Caco-2 (cell line): ENCODE data around the gene TEKT3. TPM values are rescaled to one million over a fixed set of nuclear protein-coding genes. Genes with fewer than 3 reads are reported as not detected.

Source experiments
- BruUV-seq: library from RNA; stranded (reverse); fragments of 400-500 nt; replicated peaks from 2 replicates; lab custom pipeline; 2021; lab: Mats Ljungman, UMichigan
- CTCF ChIA-PET: fragments of 300-600 bp; sonication (Branson Sonifier 250); formaldehyde crosslinking; loops from one replicate; lab custom pipeline; 2022; ENCODE audit warnings: antibody characterized with exemption; lab: Charles Lee
- POLR2A ChIA-PET: fragments of 300-600 bp; sonication (Branson Sonifier 250); formaldehyde crosslinking; loops from one replicate; lab custom pipeline; 2022; ENCODE audit warnings: antibody characterized with exemption; lab: Charles Lee
- DNase-seq, 2 experiments: peaks; one replicate each; pipeline versions ENCODE4 v3.0.0 to v3.0.0-alpha.2; 2020 to 2022
- H3K27me3 ChIP-seq: replicated peaks from 2 replicates; pipeline ENCODE4 v1.6.0; 2011; ENCODE audit warnings: low read length; ENCODE audit not compliant: control insufficient read depth, insufficient read depth
- H3K36me3 ChIP-seq: 2 replicates; pipeline ENCODE4 v1.5.1; 2011; ENCODE audit warnings: low read length; ENCODE audit not compliant: control insufficient read depth, insufficient read depth
- H3K4me1 ChIP-seq: fragments of 250-450 bp; sonication (Bioruptor Pico); 2 replicates; pipeline ENCODE4 v1.5.1; 2020; ENCODE audit warnings: mild to moderate bottlenecking
- H3K4me3 ChIP-seq: 2 replicates; pipeline ENCODE4 v1.5.1; 2011; ENCODE audit warnings: low read depth, mild to moderate bottlenecking, control low read depth, low read length
- H3K9me3 ChIP-seq: fragments of 250-450 bp; sonication (Bioruptor Pico); 2 replicates; pipeline ENCODE4 v1.5.1; 2020; ENCODE audit warnings: mild to moderate bottlenecking, moderate library complexity
- H3K27ac Mint-ChIP-seq: one replicate; pipeline ENCODE4 v1.8.0; 2022; ENCODE audit warnings: mixed read lengths; ENCODE audit not compliant: unreplicated experiment
- H3K27me3 Mint-ChIP-seq: one replicate; pipeline ENCODE4 v1.8.0; 2022; ENCODE audit warnings: mixed read lengths; ENCODE audit not compliant: insufficient read depth, unreplicated experiment
- H3K36me3 Mint-ChIP-seq: one replicate; pipeline ENCODE4 v1.8.0; 2022; ENCODE audit warnings: mild to moderate bottlenecking, mixed read lengths; ENCODE audit not compliant: insufficient read depth, unreplicated experiment
- H3K4me1 Mint-ChIP-seq: one replicate; pipeline ENCODE4 v1.8.0; 2022; ENCODE audit warnings: low read depth, mixed read lengths; ENCODE audit not compliant: unreplicated experiment
- H3K4me3 Mint-ChIP-seq: one replicate; pipeline ENCODE4 v1.8.0; 2022; ENCODE audit warnings: mild to moderate bottlenecking, moderate library complexity, mixed read lengths; ENCODE audit not compliant: unreplicated experiment
- H3K9me3 Mint-ChIP-seq: one replicate; pipeline ENCODE4 v1.8.0; 2022; ENCODE audit warnings: mixed read lengths; ENCODE audit not compliant: unreplicated experiment
- intact Hi-C: fragments of 100-400 bp; cut with micrococcal nuclease; formaldehyde crosslinking; loops from one replicate; pipeline ENCODE4 v1.10.0; 2022; ENCODE audit not compliant: unreplicated experiment
- total RNA-seq: library from RNA; stranded (reverse); gene quantifications from 2 replicates; pipeline ENCODE4 v1.2.3, GENCODE V29; 2022
- TF ChIP-seq, protein P1 (sequence below), 2 experiments: fragments of 200-600 bp in 1 of 2; IDR thresholded peaks; 1 replicate in 1 of 2; 2 replicates in 1 of 2; pipeline versions ENCODE4 v1.5.1 to v1.8.0; 2011 to 2022; ENCODE audit warnings: antibody characterized with exemption in 1 of 2, control low read depth in 1 of 2, inconsistent platforms in 1 of 2, low read depth in 1 of 2, low read length in 1 of 2, mild to moderate bottlenecking in 1 of 2, moderate library complexity in 1 of 2; ENCODE audit not compliant: insufficient read depth in 1 of 2, severe bottlenecking in 1 of 2, unreplicated experiment in 1 of 2

TEKT3 gene
- total RNA-seq, 1 experiment from 2014 or later, result 0.43 TPM

- ChIA-PET POLR2A (no interaction called here), CTCF (no interaction called here)
- no peaks in the 10 kb centered on the region for H3K27me3 Mint-ChIP-seq
- Histone ChIP-seq H3K4me3 (no peak overlapping the region), H3K27me3 (no peaks in the 10 kb centered on the region), H3K36me3 (no peaks in the 10 kb centered on the region), H3K9me3 (no peaks in the 10 kb centered on the region), H3K4me1 (no peaks in the 10 kb centered on the region)
- DNase-seq, result no peak
- no peak overlapping the region for H3K4me3 Mint-ChIP-seq
- no peaks in the 10 kb centered on the region for H3K4me1 Mint-ChIP-seq
- intact Hi-C loops, result no loop called here
- H3K27ac Mint-ChIP-seq, result no peak overlapping the region
- H3K36me3 Mint-ChIP-seq, result no peaks in the 10 kb centered on the region
- TF ChIP-seq, protein P1, sequence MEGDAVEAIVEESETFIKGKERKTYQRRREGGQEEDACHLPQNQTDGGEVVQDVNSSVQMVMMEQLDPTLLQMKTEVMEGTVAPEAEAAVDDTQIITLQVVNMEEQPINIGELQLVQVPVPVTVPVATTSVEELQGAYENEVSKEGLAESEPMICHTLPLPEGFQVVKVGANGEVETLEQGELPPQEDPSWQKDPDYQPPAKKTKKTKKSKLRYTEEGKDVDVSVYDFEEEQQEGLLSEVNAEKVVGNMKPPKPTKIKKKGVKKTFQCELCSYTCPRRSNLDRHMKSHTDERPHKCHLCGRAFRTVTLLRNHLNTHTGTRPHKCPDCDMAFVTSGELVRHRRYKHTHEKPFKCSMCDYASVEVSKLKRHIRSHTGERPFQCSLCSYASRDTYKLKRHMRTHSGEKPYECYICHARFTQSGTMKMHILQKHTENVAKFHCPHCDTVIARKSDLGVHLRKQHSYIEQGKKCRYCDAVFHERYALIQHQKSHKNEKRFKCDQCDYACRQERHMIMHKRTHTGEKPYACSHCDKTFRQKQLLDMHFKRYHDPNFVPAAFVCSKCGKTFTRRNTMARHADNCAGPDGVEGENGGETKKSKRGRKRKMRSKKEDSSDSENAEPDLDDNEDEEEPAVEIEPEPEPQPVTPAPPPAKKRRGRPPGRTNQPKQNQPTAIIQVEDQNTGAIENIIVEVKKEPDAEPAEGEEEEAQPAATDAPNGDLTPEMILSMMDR (IDR thresholded peaks at IDR 0.05; ENCODE audit: insufficient read depth in 1 of 2, low read depth in 1 of 2, low read length in 1 of 2, severe bottlenecking in 1 of 2, unreplicated experiment in 1 of 2), result no peak
- BruUV-seq, result no TSS peak
- H3K9me3 Mint-ChIP-seq, result no peaks in the 10 kb centered on the region
Measured at GRCh38 chr17:15311996-15312395, 29.4 kb downstream of the TEKT3 start.

DNA sequence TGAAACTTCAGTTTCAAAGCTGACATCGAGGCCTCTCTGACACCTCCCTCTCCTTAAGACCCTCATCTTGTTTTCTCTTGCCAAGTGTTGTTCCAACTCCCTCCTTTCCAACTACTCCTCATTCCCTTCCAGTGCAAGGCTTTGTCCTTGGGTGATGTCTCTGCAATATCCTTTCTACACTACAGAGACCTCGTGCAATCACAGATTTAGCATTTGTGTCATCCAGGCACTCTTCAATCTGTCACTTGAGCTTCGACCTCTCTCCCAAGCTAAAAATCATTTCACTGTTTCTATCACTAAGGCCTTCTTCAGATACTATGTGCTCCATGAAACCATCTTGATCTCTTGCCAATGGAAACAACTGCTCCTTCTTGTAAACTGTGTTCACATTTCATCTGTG, 31.6 kb downstream of the TEKT3 start:
- no peak overlapping the region for H3K4me3 ChIP-seq
- Mint-ChIP-seq H3K4me3 (no peak overlapping the region), H3K4me1 (no peaks in the 10 kb centered on the region), H3K36me3 (no peaks in the 10 kb centered on the region), H3K9me3 (no peaks in the 10 kb centered on the region), H3K27me3 (no peaks in the 10 kb centered on the region), H3K27ac (no peak overlapping the region)
- intact Hi-C loops, result no loop called here
- DNase-seq, result no peak
- no TSS peak for BruUV-seq
- ChIA-PET POLR2A (no interaction called here), CTCF (no interaction called here)
- no peaks in the 10 kb centered on the region for H3K9me3 ChIP-seq
- no peaks in the 10 kb centered on the region for H3K36me3 ChIP-seq
- H3K4me1 ChIP-seq, result no peaks in the 10 kb centered on the region
- H3K27me3 ChIP-seq, result no peaks in the 10 kb centered on the region
- TF ChIP-seq, protein P1 (IDR thresholded peaks at IDR 0.05; ENCODE audit: insufficient read depth in 1 of 2, low read depth in 1 of 2, low read length in 1 of 2, severe bottlenecking in 1 of 2, unreplicated experiment in 1 of 2), result no peak

DNA sequence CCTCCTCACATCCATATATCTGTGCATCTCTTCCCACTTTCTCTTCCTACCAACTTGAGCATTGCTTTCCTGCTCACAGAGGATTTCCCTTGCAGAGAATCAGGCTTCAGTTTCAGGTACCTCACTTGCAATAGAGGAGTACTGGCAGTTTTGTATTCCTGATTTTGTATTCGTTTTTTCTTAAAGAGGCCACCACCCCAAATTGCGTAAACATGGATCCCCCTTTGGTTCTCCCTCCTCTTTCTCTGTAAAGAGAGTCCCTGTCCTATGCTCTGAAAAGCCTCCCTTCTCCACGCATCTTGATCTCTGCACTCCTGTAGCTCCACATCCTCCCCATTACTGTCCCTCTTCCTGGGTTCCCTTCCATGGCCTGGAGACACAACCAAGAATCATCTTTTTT, 32.2 kb downstream of the TEKT3 start:
- Histone ChIP-seq H3K27me3 (no peaks in the 10 kb centered on the region), H3K4me1 (no peaks in the 10 kb centered on the region), H3K4me3 (no peak overlapping the region), H3K9me3 (no peaks in the 10 kb centered on the region), H3K36me3 (no peaks in the 10 kb centered on the region)
- Mint-ChIP-seq H3K27me3 (no peaks in the 10 kb centered on the region), H3K36me3 (no peaks in the 10 kb centered on the region), H3K4me1 (no peaks in the 10 kb centered on the region), H3K4me3 (no peak overlapping the region), H3K9me3 (no peaks in the 10 kb centered on the region), H3K27ac (no peak overlapping the region)
- TF ChIP-seq, protein P1 (IDR thresholded peaks at IDR 0.05; ENCODE audit: insufficient read depth in 1 of 2, low read depth in 1 of 2, low read length in 1 of 2, severe bottlenecking in 1 of 2, unreplicated experiment in 1 of 2), result no peak
- DNase-seq, result no peak
- CTCF ChIA-PET, result no interaction called here
- intact Hi-C loops, result no loop called here
- BruUV-seq, result no TSS peak
- POLR2A ChIA-PET, result no interaction called here
